ENCODE data around the gene GTF2A2. TPM values are rescaled to one million over a fixed set of nuclear protein-coding genes. Genes with fewer than 3 reads are reported as not detected.

Gene GTF2A2
- total RNA-seq, 4 donors from 2014 or later, result 7.7 to 26.5 (median 15.4) TPM

- H3K4me1 ChIP-seq, result peaks cover 52% of the 10 kb centered on the region
- no peaks in the 10 kb centered on the region for H3K27me3 ChIP-seq
- peak overlapping the region; percentile 100 for H3K27ac ChIP-seq
- TF ChIP-seq POLR2A (IDR thresholded peaks at IDR 0.05) (no peak), CTCF (IDR thresholded peaks at IDR 0.05) (no peak), EP300 (IDR thresholded peaks at IDR 0.05) (no peak), POLR2AphosphoS5 (IDR thresholded peaks at IDR 0.05) (peak in 1 of 3 donors; percentile 9)
- peaks cover 2% of the 10 kb centered on the region for H3K36me3 ChIP-seq
- no peak for DNase-seq (ENCODE audit: low spot score in 2 of 2)
- under 1% methylated on average over 15 of the region's 15 CpGs for WGBS
- H3K9me3 ChIP-seq, result no peaks in the 10 kb centered on the region
- H3K4me3 ChIP-seq, result peak overlapping the region; percentile 98
These were observed 31.1 kb upstream of the GTF2A2 start for GRCh38 chr15:59688423-59688781.

DNA sequence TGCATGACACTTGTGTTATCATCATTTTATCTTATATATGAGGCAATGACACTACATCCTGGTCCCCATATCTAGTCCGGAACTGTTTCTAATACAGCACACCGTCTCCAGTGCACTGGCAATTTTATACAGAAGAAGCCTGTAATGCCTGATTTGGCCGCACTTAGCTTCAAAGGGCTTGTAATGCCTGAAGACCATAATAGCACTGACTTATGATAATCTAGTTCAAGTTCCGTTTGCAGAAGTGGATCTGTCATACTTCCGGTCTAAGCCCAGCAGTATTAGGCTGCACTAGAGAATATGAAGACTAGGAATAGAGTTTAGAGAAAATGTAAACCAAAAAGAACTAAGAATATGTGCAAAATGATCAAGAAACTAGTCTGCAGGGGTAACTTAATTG, 30.5 kb upstream of the GTF2A2 start:
- no peak for DNase-seq (ENCODE audit: low spot score in 2 of 2)
- Histone ChIP-seq H3K36me3 (peaks cover 5% of the 10 kb centered on the region), H3K9me3 (no peaks in the 10 kb centered on the region), H3K27ac (peak overlapping the region; percentile 100), H3K4me1 (peaks cover 52% of the 10 kb centered on the region), H3K27me3 (no peaks in the 10 kb centered on the region), H3K4me3 (peak overlapping the region; percentile 98)
- no peak for TF ChIP-seq POLR2AphosphoS5 (IDR thresholded peaks at IDR 0.05)
- TF ChIP-seq EP300 (IDR thresholded peaks at IDR 0.05), result no peak
- no peak for TF ChIP-seq CTCF (IDR thresholded peaks at IDR 0.05)
- TF ChIP-seq POLR2A (IDR thresholded peaks at IDR 0.05), result no peak
- WGBS, result 19% methylated on average over 5 of the region's 5 CpGs

DNA sequence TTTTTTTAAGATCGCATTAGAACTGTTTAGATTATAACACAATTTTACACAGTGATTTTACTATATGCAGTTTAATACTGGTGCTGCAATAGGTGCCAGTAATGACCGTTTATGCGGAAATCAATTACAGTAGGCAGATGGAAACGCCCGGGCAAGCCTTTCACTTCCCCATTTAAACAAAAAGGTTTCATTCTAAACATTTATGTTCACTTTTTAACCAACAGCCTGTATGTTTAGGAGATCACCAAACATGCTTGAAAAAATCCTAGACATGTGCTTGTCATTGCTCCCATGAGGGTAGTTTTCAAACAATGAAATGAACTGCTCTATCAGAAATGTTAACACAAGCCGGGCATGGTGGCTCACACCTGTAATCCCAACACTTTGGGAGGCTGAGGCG, 29.1 kb upstream of the GTF2A2 start:
- WGBS, result 66% methylated on average over 7 of the region's 7 CpGs
- peak overlapping the region; percentile 7 for H3K4me3 ChIP-seq
- peaks cover 15% of the 10 kb centered on the region for H3K36me3 ChIP-seq
- H3K27me3 ChIP-seq, result no peaks in the 10 kb centered on the region
- H3K4me1 ChIP-seq, result peaks cover 52% of the 10 kb centered on the region
- TF ChIP-seq POLR2AphosphoS5 (IDR thresholded peaks at IDR 0.05) (no peak), EP300 (IDR thresholded peaks at IDR 0.05) (no peak), CTCF (IDR thresholded peaks at IDR 0.05) (no peak), POLR2A (IDR thresholded peaks at IDR 0.05) (no peak)
- H3K27ac ChIP-seq, result peak overlapping the region; percentile 20
- no peak for DNase-seq (ENCODE audit: low spot score in 2 of 2)
- H3K9me3 ChIP-seq, result no peaks in the 10 kb centered on the region

DNA sequence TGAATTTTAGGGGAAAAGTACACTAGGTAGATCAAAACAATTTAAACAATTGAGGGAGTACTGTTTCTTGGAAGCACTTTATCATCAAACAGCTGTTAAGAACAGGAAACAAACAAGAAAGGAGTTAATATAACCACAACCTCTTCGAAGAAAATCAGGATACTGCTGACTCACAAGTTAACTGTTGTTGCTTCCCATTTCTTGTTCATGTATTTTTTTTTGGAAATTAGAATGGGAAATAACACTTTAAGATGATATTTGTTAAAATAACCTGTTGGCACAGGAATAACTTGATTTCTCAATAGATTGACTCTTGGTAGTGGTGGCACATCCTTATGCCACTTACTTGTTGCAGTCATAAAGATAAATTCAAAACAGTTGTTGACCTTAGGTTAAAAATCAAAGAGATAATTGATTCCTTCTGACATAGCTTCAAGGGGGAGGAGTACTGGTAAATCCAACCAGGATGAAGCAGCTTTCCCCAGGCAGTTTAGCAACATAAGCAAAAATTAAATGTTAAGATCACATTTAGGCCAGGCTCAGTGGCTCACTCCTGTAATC, 28.5 kb upstream of the GTF2A2 start:
- H3K27ac ChIP-seq, result peak overlapping the region; percentile 54
- no peak overlapping the region for H3K4me3 ChIP-seq
- peaks cover 50% of the 10 kb centered on the region for H3K4me1 ChIP-seq
- H3K36me3 ChIP-seq, result peaks cover 20% of the 10 kb centered on the region
- H3K9me3 ChIP-seq, result no peaks in the 10 kb centered on the region
- no peaks in the 10 kb centered on the region for H3K27me3 ChIP-seq
- TF ChIP-seq EP300 (IDR thresholded peaks at IDR 0.05), result no peak
- TF ChIP-seq POLR2AphosphoS5 (IDR thresholded peaks at IDR 0.05), result no peak
- TF ChIP-seq POLR2A (IDR thresholded peaks at IDR 0.05), result no peak
- no peak for TF ChIP-seq CTCF (IDR thresholded peaks at IDR 0.05)
- 5% methylated on average over 1 of the region's 1 CpG for WGBS
- DNase-seq (ENCODE audit: low spot score in 2 of 2), result no peak

DNA sequence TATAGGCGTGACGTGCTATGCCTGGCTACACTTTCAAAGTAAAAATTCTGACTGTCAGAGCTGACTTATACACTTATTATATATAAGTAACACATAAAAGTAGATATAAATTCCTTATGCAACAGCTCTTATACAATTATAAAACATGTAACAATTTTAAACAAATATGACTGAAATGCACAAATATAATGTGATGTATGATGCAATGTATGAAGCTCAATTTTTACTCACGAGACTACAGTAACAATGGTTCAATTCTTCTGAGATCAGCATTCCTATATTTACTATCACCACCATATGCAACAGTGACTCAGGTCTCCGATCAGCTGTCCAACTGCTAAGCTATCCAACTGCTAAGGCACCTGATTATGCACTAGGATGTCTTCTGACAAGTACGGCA, 23.6 kb upstream of the GTF2A2 start:
- no peak for TF ChIP-seq POLR2A (IDR thresholded peaks at IDR 0.05)
- TF ChIP-seq EP300 (IDR thresholded peaks at IDR 0.05), result no peak
- no peak for TF ChIP-seq POLR2AphosphoS5 (IDR thresholded peaks at IDR 0.05)
- TF ChIP-seq CTCF (IDR thresholded peaks at IDR 0.05), result no peak
- peaks cover 67% of the 10 kb centered on the region for H3K36me3 ChIP-seq
- WGBS, result 77% methylated on average over 4 of the region's 5 CpGs
- no peaks in the 10 kb centered on the region for H3K9me3 ChIP-seq
- H3K27ac ChIP-seq, result no peak overlapping the region
- no peak for DNase-seq (ENCODE audit: low spot score in 2 of 2)
- no peak overlapping the region for H3K4me3 ChIP-seq
- H3K4me1 ChIP-seq, result peaks cover 19% of the 10 kb centered on the region
- H3K27me3 ChIP-seq, result no peaks in the 10 kb centered on the region
